ENCODE results near the gene SLU7. TPM values are rescaled to one million over a fixed set of nuclear protein-coding genes. Genes with fewer than 3 reads are reported as not detected.

The SLU7 gene
- total and polyA plus RNA-seq, 5 experiments from 2014 or later = 70.5 to 95.0 (median 79.8) TPM

GRCh38 chr5:160432787-160433186 lies 13.9 kb upstream of the SLU7 start:
- H3K27ac Mint-ChIP-seq = no peak overlapping the region
- POLR2A ChIA-PET = no interaction called here

GRCh38 chr5:160432196-160432595 lies 13.3 kb upstream of the SLU7 start:
- Mint-ChIP-seq H3K27ac (no peak overlapping the region), H3K4me1 (peaks cover 0 to 26% (median 2%) of the 10 kb centered on the region in 4 donors), H3K36me3 (peaks cover 0 to 6% (median 0%) of the 10 kb centered on the region in 3 donors), H3K4me3 (no peak overlapping the region), H3K9me3 (no peaks in the 10 kb centered on the region), H3K27me3 (peaks cover 0 to 24% (median 9%) of the 10 kb centered on the region in 5 donors)
- DNase-seq (no peak), ATAC-seq (no peak)
- POLR2A ChIA-PET = no interaction called here

More at GRCh38 chr5:160432787-160433186, 13.9 kb upstream of the SLU7 start:
- Mint-ChIP-seq H3K4me1 (peaks cover 0 to 26% (median 2%) of the 10 kb centered on the region in 4 donors), H3K9me3 (no peaks in the 10 kb centered on the region), H3K27me3 (peaks cover 0 to 24% (median 9%) of the 10 kb centered on the region in 5 donors), H3K36me3 (peaks cover 0 to 4% (median 0%) of the 10 kb centered on the region in 3 donors), H3K4me3 (no peak overlapping the region)
- DNase-seq = no peak
- no peak for ATAC-seq

- Mint-ChIP-seq H3K4me1 (peaks cover 5 to 31% (median 21%) of the 10 kb centered on the region in 4 donors), H3K36me3 (peaks cover 0 to 6% (median 0%) of the 10 kb centered on the region in 3 donors)
- no peak for ATAC-seq
Measured at GRCh38 chr5:160427607-160428006, 8.7 kb upstream of the SLU7 start.

GRCh38 chr5:160423099-160423498 lies 4.2 kb upstream of the SLU7 start:
- POLR2A ChIA-PET = no interaction called here
- H3K36me3 Mint-ChIP-seq = peaks cover 0 to 3% (median 0%) of the 10 kb centered on the region in 3 donors

More at GRCh38 chr5:160427607-160428006, 8.7 kb upstream of the SLU7 start:
- Mint-ChIP-seq H3K4me3 (no peak overlapping the region), H3K9me3 (no peaks in the 10 kb centered on the region), H3K27ac (no peak overlapping the region), H3K27me3 (no peaks in the 10 kb centered on the region)
- no peak for DNase-seq
- POLR2A ChIA-PET = no interaction called here

GRCh38 chr5:160421625-160422258 lies 2.9 kb upstream of the SLU7 start, which contains the start of gene PTTG1:
TSS of gene PTTG1 (plus strand) at chr5:160421855. CDS start at chr5:160422313, 458 bp downstream.
- Mint-ChIP-seq H3K36me3 (peaks cover 0 to 2% (median 0%) of the 10 kb centered on the region in 3 donors), H3K27ac (peak within 1 kb of the TSS; percentile 74 to 97 (median 96)), H3K9me3 (no peaks in the 10 kb centered on the region), H3K4me3 (peak within 1 kb of the TSS; percentile 91 to 97 (median 95)), H3K27me3 (no peaks in the 10 kb centered on the region), H3K4me1 (peaks cover 22 to 78% (median 66%) of the 10 kb centered on the region in 4 donors)
- POLR2A ChIA-PET = interaction anchor here (0.6 to 1.4 kb wide), 2 partner anchors 17 to 19 kb away, joined by 3 to 5 read pairs; no protein-coding TSS in a partner anchor
- ATAC-seq = peak; percentile 72 to 78
- peak; percentile 79 to 92 (median 86) for DNase-seq

More at GRCh38 chr5:160423099-160423498, 4.2 kb upstream of the SLU7 start:
- Mint-ChIP-seq H3K27ac (peak overlapping the region in 7 of 10 donors; percentile 20 to 96 (median 67)), H3K27me3 (no peaks in the 10 kb centered on the region), H3K4me1 (peaks cover 15 to 66% (median 55%) of the 10 kb centered on the region in 4 donors), H3K4me3 (peak overlapping the region in 3 of 10 donors; percentile 22 to 97 (median 40)), H3K9me3 (no peaks in the 10 kb centered on the region)
- ATAC-seq (no peak), DNase-seq (no peak)

GRCh38 chr5:160420331-160420610 lies 1.4 kb upstream of the SLU7 start:
- peaks cover 0 to 13% (median 4%) of the 10 kb centered on the region in 3 donors for H3K36me3 Mint-ChIP-seq
- H3K27me3 Mint-ChIP-seq = no peaks in the 10 kb centered on the region
- ATAC-seq = no peak
- no peak for DNase-seq
- POLR2A ChIA-PET = interaction anchor here (2.3 kb wide), 1 partner anchor 19 kb away, joined by 15 read pairs; no protein-coding TSS in a partner anchor
- peak overlapping the region in 5 of 10 donors; percentile 17 to 100 (median 54) for H3K27ac Mint-ChIP-seq
- H3K4me3 Mint-ChIP-seq = peak overlapping the region; percentile 80 to 99 (median 98)
- H3K4me1 Mint-ChIP-seq = peaks cover 30 to 85% (median 75%) of the 10 kb centered on the region in 4 donors
- H3K9me3 Mint-ChIP-seq = no peaks in the 10 kb centered on the region

GRCh38 chr5:160419458-160420330 lies 813 bp upstream of the SLU7 start:
- Mint-ChIP-seq H3K27me3 (no peaks in the 10 kb centered on the region), H3K4me1 (peaks cover 30 to 85% (median 74%) of the 10 kb centered on the region in 4 donors), H3K4me3 (peak overlapping the region; percentile 94 to 99 (median 98)), H3K36me3 (peaks cover 0 to 19% (median 4%) of the 10 kb centered on the region in 3 donors), H3K9me3 (no peaks in the 10 kb centered on the region), H3K27ac (peak overlapping the region; percentile 95 to 100 (median 98))
- DNase-seq (peak in 1 of 10 donors; percentile 12), ATAC-seq (no peak)
- POLR2A ChIA-PET = interaction anchor here (0.7 to 2.3 kb wide), 6 partner anchors 15 to 411 kb away, joined by 3 to 15 read pairs (median 4); partner anchors contain the start of genes FAM200C and TTC1

GRCh38 chr5:160399402-160400353 lies 19.2 kb downstream of the SLU7 start, which contains the start of gene FAM200C:
TSS of gene FAM200C (minus strand) at chr5:160400054. CDS start at chr5:160395490, 4,564 bp downstream.
- POLR2A ChIA-PET = interaction anchor here (1.0 to 2.6 kb wide), 2 partner anchors 19 to 40 kb away, joined by 3 to 13 read pairs; partner anchors contain the start of gene SLU7
- H3K4me1 Mint-ChIP-seq = peaks cover 6 to 22% (median 19%) of the 10 kb centered on the region in 4 donors

GRCh38 chr5:160398806-160399205 lies 20.1 kb downstream of the SLU7 start:
- POLR2A ChIA-PET = interaction anchor here (2.6 kb wide), 1 partner anchor 20 kb away, joined by 13 read pairs; the partner anchor contains the start of gene SLU7
- H3K27me3 Mint-ChIP-seq = no peaks in the 10 kb centered on the region
- H3K36me3 Mint-ChIP-seq = peaks cover 0 to 23% (median 8%) of the 10 kb centered on the region in 3 donors
- no peak for DNase-seq
- no peaks in the 10 kb centered on the region for H3K9me3 Mint-ChIP-seq
- no peak for ATAC-seq
- H3K4me1 Mint-ChIP-seq = peaks cover 6 to 22% (median 19%) of the 10 kb centered on the region in 4 donors
- peak overlapping the region in 3 of 10 donors; percentile 88 to 91 (median 90) for H3K27ac Mint-ChIP-seq
- H3K4me3 Mint-ChIP-seq = peak overlapping the region; percentile 90 to 95 (median 92)

More at GRCh38 chr5:160399402-160400353, 19.2 kb downstream of the SLU7 start, which contains the start of gene FAM200C:
- peak within 1 kb of the TSS; percentile 56 to 91 (median 86) for H3K27ac Mint-ChIP-seq
- H3K36me3 Mint-ChIP-seq = peaks cover 0 to 31% (median 14%) of the 10 kb centered on the region in 3 donors
- H3K9me3 Mint-ChIP-seq = no peaks in the 10 kb centered on the region
- DNase-seq = peak; percentile 32 to 79 (median 54)
- peak; percentile 77 to 86 for ATAC-seq
- H3K27me3 Mint-ChIP-seq = no peaks in the 10 kb centered on the region
- peak within 1 kb of the TSS; percentile 90 to 95 (median 92) for H3K4me3 Mint-ChIP-seq

- H3K9me3 Mint-ChIP-seq = no peaks in the 10 kb centered on the region
- H3K27ac Mint-ChIP-seq = peak overlapping the region in 1 of 10 donors; percentile 63
- H3K4me1 Mint-ChIP-seq = peaks cover 6 to 22% (median 19%) of the 10 kb centered on the region in 4 donors
- H3K27me3 Mint-ChIP-seq = no peaks in the 10 kb centered on the region
- POLR2A ChIA-PET = interaction anchor here (0.6 kb wide), 1 partner anchor 20 kb away, joined by 4 read pairs; no protein-coding TSS in a partner anchor
- H3K36me3 Mint-ChIP-seq = peaks cover 0 to 10% (median 3%) of the 10 kb centered on the region in 3 donors
- DNase-seq (no peak), ATAC-seq (no peak)
- H3K4me3 Mint-ChIP-seq = no peak overlapping the region
Measured at GRCh38 chr5:160397492-160397891, 21.4 kb downstream of the SLU7 start.

GRCh38 chr5:160395111-160395510 lies 23.8 kb downstream of the SLU7 start:
- Mint-ChIP-seq H3K27me3 (no peaks in the 10 kb centered on the region), H3K9me3 (no peaks in the 10 kb centered on the region), H3K4me3 (no peak overlapping the region), H3K36me3 (no peaks in the 10 kb centered on the region), H3K27ac (no peak overlapping the region), H3K4me1 (peaks cover 4 to 17% (median 14%) of the 10 kb centered on the region in 4 donors)
- ATAC-seq (no peak), DNase-seq (no peak)
- POLR2A ChIA-PET = no interaction called here

Data from naive thymus-derived CD8-positive, alpha-beta T cell (primary cell).